GM12878 (cell line): Measurements from ENCODE around the gene DNASE1L3. TPM values are rescaled to one million over a fixed set of nuclear protein-coding genes. Genes with fewer than 3 reads are reported as not detected.

Experiments used
- ATAC-seq: fragments of 200-7000 bp; cut with Tn5 transposase; 3 replicates; pipeline ENCODE4 v1.9.1; 2020; ENCODE audit warnings: mild to moderate bottlenecking, moderate library complexity
- BruUV-seq: library from RNA; stranded (reverse); fragments of 400-500 nt; replicated peaks from 2 replicates; lab custom pipeline; 2021; lab: Mats Ljungman, UMichigan
- CTCF ChIA-PET: fragments of 300-600 bp; sonication (Branson Sonifier 250); formaldehyde crosslinking; extraction: SDS; loops from one replicate; lab custom pipeline; 2021; ENCODE audit warnings: inconsistent platforms; lab: Yijun Ruan, JAX
- POLR2A ChIA-PET: fragments of 350-600 bp; formaldehyde crosslinking; extraction: SDS; loops from one replicate; lab custom pipeline; 2021; ENCODE audit warnings: inconsistent platforms; lab: Charles Lee
- RAD21 ChIA-PET: fragments of 300-600 bp; sonication (Branson Sonifier 250); formaldehyde crosslinking; loops from one replicate; lab custom pipeline; 2023; ENCODE audit warnings: antibody characterized with exemption; ENCODE audit not compliant: unreplicated experiment; lab: Charles Lee
- SMC1A ChIA-PET: fragments of 300-600 bp; sonication (Branson Sonifier 250); formaldehyde crosslinking; loops from one replicate; lab custom pipeline; 2023; ENCODE audit not compliant: unreplicated experiment, uncharacterized antibody; lab: Charles Lee
- DNase-seq: peaks from one replicate; pipeline ENCODE4 v3.0.0-alpha.2; 2011; ENCODE audit warnings: low read depth, low spot score
- FAIRE-seq: peaks from 3 replicates; lab custom pipeline; 2011; peaks lifted over from hg19 to GRCh38; lab: Jason Lieb, UNC
- H2AFZ ChIP-seq: 2 replicates; pipeline ENCODE4 v1.6.0; 2011; ENCODE audit warnings: low read depth, low read length, control low read depth; ENCODE audit not compliant: control insufficient read depth
- H3K27ac ChIP-seq: 2 replicates; pipeline ENCODE4 v1.5.1; 2011; ENCODE audit warnings: control low read depth; ENCODE audit not compliant: control insufficient read depth, insufficient read depth
- H3K27me3 ChIP-seq, 2 experiments: replicated peaks in 1 of 2; 2 replicates each; pipeline versions ENCODE4 v1.6.0 to v1.6.1; 2011; ENCODE audit warnings: low read length in 1 of 2; ENCODE audit not compliant: control insufficient read depth in 2 of 2, insufficient read depth in 2 of 2
- H3K36me3 ChIP-seq, 2 experiments: 2 replicates each; pipeline ENCODE4 v1.5.1; 2011; ENCODE audit warnings: low read length in 1 of 2; ENCODE audit not compliant: control insufficient read depth in 2 of 2, insufficient read depth in 2 of 2
- H3K4me1 ChIP-seq: 2 replicates; pipeline ENCODE4 v1.6.1; 2011; ENCODE audit warnings: mild to moderate bottlenecking, low read length, moderate library complexity, mixed read lengths; ENCODE audit not compliant: control insufficient read depth, insufficient read depth
- H3K4me2 ChIP-seq: 2 replicates; pipeline ENCODE4 v1.6.0; 2011; ENCODE audit warnings: control low read depth; ENCODE audit not compliant: control insufficient read depth, insufficient read depth
- H3K4me3 ChIP-seq: fragments of 200-600 bp; sonication (generic); 2 replicates; pipeline ENCODE4 v1.5.1; 2016
- H3K79me2 ChIP-seq: 2 replicates; pipeline ENCODE4 v1.6.0; 2011; ENCODE audit warnings: low read length; ENCODE audit not compliant: control insufficient read depth, insufficient read depth
- H3K9ac ChIP-seq: 2 replicates; pipeline ENCODE4 v1.8.0; 2011; ENCODE audit warnings: low read length, control low read depth, mixed read lengths; ENCODE audit not compliant: control insufficient read depth, insufficient read depth
- H3K9me3 ChIP-seq: replicated peaks from 3 replicates; pipeline ENCODE4 v1.5.1; 2011; ENCODE audit warnings: mild to moderate bottlenecking, low read length; ENCODE audit not compliant: control insufficient read depth, insufficient read depth
- H4K20me1 ChIP-seq: 2 replicates; pipeline ENCODE4 v1.6.0; 2011; ENCODE audit not compliant: control insufficient read depth, insufficient read depth
- MAX ChIP-seq: IDR thresholded peaks from 2 replicates; pipeline ENCODE4 v1.6.1; 2012; ENCODE audit warnings: low read depth, low read length, improper control_type of control experiment
- MLLT1 ChIP-seq: fragments of 450-650 bp; IDR thresholded peaks from 2 replicates; pipeline ENCODE4 v1.6.1; 2016; ENCODE audit warnings: mild to moderate bottlenecking
- RAD21 ChIP-seq: IDR thresholded peaks from 2 replicates; pipeline ENCODE4 v1.6.1; 2011; ENCODE audit warnings: mild to moderate bottlenecking, low read depth, low read length, moderate library complexity; ENCODE audit not compliant: insufficient read depth
- RB1 ChIP-seq: fragments of 450-650 bp; formaldehyde crosslinking; IDR thresholded peaks from 2 replicates; pipeline ENCODE4 v1.6.1; 2017; ENCODE audit warnings: mild to moderate bottlenecking, borderline replicate concordance
- ZNF217 ChIP-seq: fragments of 450-650 bp; IDR thresholded peaks from 2 replicates; pipeline ENCODE4 v1.6.1; 2017; ENCODE audit warnings: antibody characterized with exemption, mild to moderate bottlenecking
- WGBS: methylation state at CpG from one replicate; pipeline ENCODE4 v1.1.6; 2016; ENCODE audit warnings: low lambda C conversion rate; ENCODE audit not compliant: insufficient replicate concordance, insufficient coverage; ENCODE audit errors: missing lambda C conversion rate; 5-methylcytosine and 5-hydroxymethylcytosine counted together
- in situ Hi-C: fragments of 300-500 bp; cut with MboI; formaldehyde crosslinking; loops from 9 replicates; pipeline ENCODE4 v1.14.3; 2018; ENCODE audit warnings: mixed read lengths
- intact Hi-C: fragments of 100-400 bp; cut with micrococcal nuclease; formaldehyde crosslinking; loops from one replicate; pipeline ENCODE4 v1.14.2; 2022; ENCODE audit not compliant: unreplicated experiment
- polyA plus RNA-seq, 11 experiments: library from polyadenylated mRNA; depleted of rRNA in 4 of 11; unstranded in 6 of 11; stranded (reverse) in 5 of 11; fragments of >200 nt; fragmentation: Nextera tagmentation in 4 of 11; fragmentation: Illumina TruSeq in 1 of 11; extraction: Ambion mirVana in 4 of 11; extraction: Trizol in 1 of 11; gene quantifications; 1 replicate in 1 of 11; 2 replicates in 10 of 11; pipeline versions ENCODE4 v1.2.1 to v1.2.3, GENCODE V29; 2011 to 2016; ENCODE audit warnings: inconsistent platforms in 2 of 11, missing spikeins in 2 of 11, low read depth in 1 of 11
- total RNA-seq, 4 experiments: library from RNA; depleted of rRNA in 3 of 4; stranded (reverse); fragments of >200 nt in 3 of 4; fragmentation: Illumina TruSeq in 1 of 4; extraction: Trizol in 1 of 4; gene quantifications; 2 replicates each; pipeline versions ENCODE4 v1.2.1 to v1.2.3, GENCODE V29; 2013 to 2021
- TF ChIP-seq, protein P1 (sequence below): fragments of 450-650 bp; formaldehyde crosslinking; IDR thresholded peaks from 2 replicates; pipeline ENCODE4 v1.4.0; 2022; ENCODE audit warnings: mild to moderate bottlenecking, moderate library complexity

Gene DNASE1L3
- total and polyA plus RNA-seq, 10 of the 15 experiments (the other 5 are each of a cell fraction or from before 2014, with no cell fraction given): 3.2 to 72.1 (median 6.3) TPM

GRCh38 chr3:58223855-58224254 is 13.1 kb upstream of the DNASE1L3 start:
- SMC1A ChIA-PET: interaction anchor here (0.7 to 4.5 kb wide), 8 partner anchors 10 to 76 kb away, joined by 3 to 31 read pairs (median 4); no protein-coding TSS in a partner anchor
- H4K20me1 ChIP-seq: no peaks in the 10 kb centered on the region
- CTCF ChIA-PET: interaction anchor here (1.1 to 4.8 kb wide), 6 partner anchors 10 to 82 kb away, joined by 3 to 27 read pairs (median 6); partner anchors contain the start of genes HTD2 and RPP14
- no peak overlapping the region for H3K4me2 ChIP-seq
- no peak overlapping the region for H3K27ac ChIP-seq
- WGBS: 48% methylated on average over 3 of the region's 4 CpGs
- RAD21 ChIA-PET: interaction anchor here (0.9 to 1.4 kb wide), 4 partner anchors 7 to 82 kb away, joined by 3 to 4 read pairs (median 3); partner anchors contain the start of genes HTD2 and RPP14
- FAIRE-seq (no peak), DNase-seq (no peak), ATAC-seq (no peak)
- no peak overlapping the region for H3K9ac ChIP-seq
- no peaks in the 10 kb centered on the region; the same call in none of the 3 replicates for H3K9me3 ChIP-seq
- intact Hi-C loops: no loop called here
- no peaks in the 10 kb centered on the region for H3K79me2 ChIP-seq
- no peak for TF ChIP-seq ZNF217
- no peak for TF ChIP-seq MLLT1
- TF ChIP-seq RAD21: no peak
- TF ChIP-seq MAX: no peak
- TF ChIP-seq, protein P1, sequence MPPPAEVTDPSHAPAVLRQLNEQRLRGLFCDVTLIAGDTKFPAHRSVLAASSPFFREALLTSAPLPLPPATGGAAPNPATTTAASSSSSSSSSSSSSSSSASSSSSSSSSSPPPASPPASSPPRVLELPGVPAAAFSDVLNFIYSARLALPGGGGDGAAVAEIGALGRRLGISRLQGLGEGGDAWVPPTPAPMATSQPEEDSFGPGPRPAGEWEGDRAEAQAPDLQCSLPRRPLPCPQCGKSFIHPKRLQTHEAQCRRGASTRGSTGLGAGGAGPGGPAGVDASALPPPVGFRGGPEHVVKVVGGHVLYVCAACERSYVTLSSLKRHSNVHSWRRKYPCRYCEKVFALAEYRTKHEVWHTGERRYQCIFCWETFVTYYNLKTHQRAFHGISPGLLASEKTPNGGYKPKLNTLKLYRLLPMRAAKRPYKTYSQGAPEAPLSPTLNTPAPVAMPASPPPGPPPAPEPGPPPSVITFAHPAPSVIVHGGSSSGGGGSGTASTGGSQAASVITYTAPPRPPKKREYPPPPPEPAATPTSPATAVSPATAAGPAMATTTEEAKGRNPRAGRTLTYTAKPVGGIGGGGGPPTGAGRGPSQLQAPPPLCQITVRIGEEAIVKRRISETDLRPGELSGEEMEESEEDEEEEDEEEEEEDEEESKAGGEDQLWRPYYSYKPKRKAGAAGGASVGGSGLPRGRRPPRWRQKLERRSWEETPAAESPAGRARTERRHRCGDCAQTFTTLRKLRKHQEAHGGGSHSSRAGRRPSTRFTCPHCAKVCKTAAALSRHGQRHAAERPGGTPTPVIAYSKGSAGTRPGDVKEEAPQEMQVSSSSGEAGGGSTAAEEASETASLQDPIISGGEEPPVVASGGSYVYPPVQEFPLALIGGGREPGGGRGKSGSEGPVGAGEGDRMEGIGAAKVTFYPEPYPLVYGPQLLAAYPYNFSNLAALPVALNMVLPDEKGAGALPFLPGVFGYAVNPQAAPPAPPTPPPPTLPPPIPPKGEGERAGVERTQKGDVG (CRISPR knock-in tag): no peak
- TF ChIP-seq RB1: no peak
- H3K36me3 ChIP-seq: no peaks in the 10 kb centered on the region
- BruUV-seq: no TSS peak
- in situ Hi-C loops: loop anchor here (5.0 to 25.0 kb wide), 2 partner anchors 37 to 1163 kb away; no protein-coding TSS in a partner anchor
- no peak overlapping the region for H3K4me3 ChIP-seq
- H2AFZ ChIP-seq: no peak overlapping the region
- H3K4me1 ChIP-seq: peaks cover 7% of the 10 kb centered on the region
- H3K27me3 ChIP-seq: no peaks in the 10 kb centered on the region
- POLR2A ChIA-PET: interaction anchor here (1.0 to 2.0 kb wide), 7 partner anchors 8 to 27 kb away, joined by 3 to 6 read pairs (median 4); partner anchors contain the start of gene ABHD6
